ENCODE results near the gene PLK2.

DNA sequence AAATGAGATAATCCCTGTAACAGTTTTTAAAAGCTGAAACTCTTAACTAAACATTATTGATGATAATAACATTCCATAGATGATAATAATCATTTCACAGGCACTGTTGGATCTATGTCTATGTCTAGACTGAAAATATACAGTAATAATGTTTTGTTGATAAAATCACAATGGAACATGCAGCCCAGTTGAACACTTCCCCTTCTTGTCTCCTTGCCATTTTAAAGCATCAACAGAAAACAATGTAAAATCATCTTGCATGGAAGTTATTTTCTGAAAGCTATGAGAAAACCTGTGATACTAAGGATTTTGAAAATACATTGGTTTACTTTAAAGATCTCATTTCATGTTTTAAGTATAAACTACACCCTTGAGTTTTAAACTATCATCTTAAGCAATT is 33.3 kb upstream of the PLK2 start:
- no peak for TF ChIP-seq POLR2A (IDR thresholded peaks at IDR 0.05)
- TF ChIP-seq, protein P1, sequence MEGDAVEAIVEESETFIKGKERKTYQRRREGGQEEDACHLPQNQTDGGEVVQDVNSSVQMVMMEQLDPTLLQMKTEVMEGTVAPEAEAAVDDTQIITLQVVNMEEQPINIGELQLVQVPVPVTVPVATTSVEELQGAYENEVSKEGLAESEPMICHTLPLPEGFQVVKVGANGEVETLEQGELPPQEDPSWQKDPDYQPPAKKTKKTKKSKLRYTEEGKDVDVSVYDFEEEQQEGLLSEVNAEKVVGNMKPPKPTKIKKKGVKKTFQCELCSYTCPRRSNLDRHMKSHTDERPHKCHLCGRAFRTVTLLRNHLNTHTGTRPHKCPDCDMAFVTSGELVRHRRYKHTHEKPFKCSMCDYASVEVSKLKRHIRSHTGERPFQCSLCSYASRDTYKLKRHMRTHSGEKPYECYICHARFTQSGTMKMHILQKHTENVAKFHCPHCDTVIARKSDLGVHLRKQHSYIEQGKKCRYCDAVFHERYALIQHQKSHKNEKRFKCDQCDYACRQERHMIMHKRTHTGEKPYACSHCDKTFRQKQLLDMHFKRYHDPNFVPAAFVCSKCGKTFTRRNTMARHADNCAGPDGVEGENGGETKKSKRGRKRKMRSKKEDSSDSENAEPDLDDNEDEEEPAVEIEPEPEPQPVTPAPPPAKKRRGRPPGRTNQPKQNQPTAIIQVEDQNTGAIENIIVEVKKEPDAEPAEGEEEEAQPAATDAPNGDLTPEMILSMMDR (IDR thresholded peaks at IDR 0.05) = no peak
